ENCODE results near the gene ANXA5.

Gene ANXA5

DNA sequence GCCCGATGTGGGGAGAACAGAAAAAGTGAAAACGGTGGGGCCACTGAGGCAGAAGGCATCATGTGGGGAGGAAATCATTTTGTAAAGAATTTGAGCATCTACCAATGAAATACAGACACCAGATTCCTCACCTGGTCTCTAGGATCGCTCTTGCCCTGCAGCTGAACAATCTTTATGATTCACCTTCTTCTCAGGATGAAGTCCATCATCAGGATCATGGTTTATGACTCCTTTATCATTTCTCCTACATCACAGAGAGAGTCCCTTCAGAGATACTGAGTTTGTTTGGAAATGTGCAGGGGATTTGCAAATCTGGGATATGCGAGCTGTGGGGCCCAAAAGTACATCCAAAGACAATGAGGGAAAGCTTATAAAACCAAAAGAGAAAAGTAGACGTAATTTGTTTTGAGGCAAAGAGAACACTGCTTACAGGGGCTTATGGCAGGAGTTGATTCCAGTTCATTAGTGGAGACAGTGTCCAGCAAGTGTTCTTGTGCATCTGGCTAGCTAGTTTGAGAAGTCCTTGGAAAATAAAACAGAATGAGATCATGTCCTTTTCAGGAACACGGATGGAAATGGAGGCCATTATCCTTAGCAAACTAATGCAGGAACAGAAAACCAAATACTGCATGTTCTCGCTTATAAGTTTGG lies 15.3 kb upstream of the ANXA5 start:
- no peak for DNase-seq (ENCODE audit: low spot score)

- peak; percentile 51 for DNase-seq (ENCODE audit: low spot score)
These were observed 14.7 kb upstream of the ANXA5 start for GRCh38 chr4:121711263-121712000.

- DNase-seq (ENCODE audit: low spot score), result no peak
These were observed 13.1 kb upstream of the ANXA5 start for GRCh38 chr4:121709766-121710405.

GRCh38 chr4:121707344-121707743 lies 10.6 kb upstream of the ANXA5 start:
- no peak for DNase-seq (ENCODE audit: low spot score)

- DNase-seq (ENCODE audit: low spot score), result no peak
These were observed 9.8 kb upstream of the ANXA5 start for GRCh38 chr4:121706595-121707021.

DNA sequence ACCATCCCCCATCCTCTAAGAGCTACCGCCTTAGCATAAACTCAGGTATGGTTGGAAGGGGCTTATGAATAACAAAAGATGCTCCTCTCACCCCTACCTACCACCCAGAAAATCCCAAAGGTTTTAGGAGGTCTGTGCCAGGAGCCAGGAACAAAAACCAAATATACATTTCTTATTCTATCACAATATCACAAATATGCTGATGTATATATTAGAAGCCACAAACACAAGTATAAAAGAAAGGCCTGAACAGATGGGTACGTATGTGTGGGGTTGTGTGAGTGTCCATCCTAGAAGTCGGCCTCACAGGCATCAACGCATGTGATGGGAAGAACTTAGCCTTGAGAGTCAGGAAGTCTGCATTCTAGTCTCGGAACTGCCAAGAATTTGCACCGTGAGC lies 8.7 kb upstream of the ANXA5 start:
- DNase-seq (ENCODE audit: low spot score), result no peak

- DNase-seq (ENCODE audit: low spot score), result no peak
These were observed 5.4 kb upstream of the ANXA5 start for GRCh38 chr4:121702136-121702535.

GRCh38 chr4:121701263-121701662 lies 4.5 kb upstream of the ANXA5 start:
- no peak for DNase-seq (ENCODE audit: low spot score)

GRCh38 chr4:121698236-121698671 lies 1.5 kb upstream of the ANXA5 start:
- no peak for DNase-seq (ENCODE audit: low spot score)

- no peak for DNase-seq (ENCODE audit: low spot score)
These were observed 784 bp upstream of the ANXA5 start for GRCh38 chr4:121697564-121697963.

DNA sequence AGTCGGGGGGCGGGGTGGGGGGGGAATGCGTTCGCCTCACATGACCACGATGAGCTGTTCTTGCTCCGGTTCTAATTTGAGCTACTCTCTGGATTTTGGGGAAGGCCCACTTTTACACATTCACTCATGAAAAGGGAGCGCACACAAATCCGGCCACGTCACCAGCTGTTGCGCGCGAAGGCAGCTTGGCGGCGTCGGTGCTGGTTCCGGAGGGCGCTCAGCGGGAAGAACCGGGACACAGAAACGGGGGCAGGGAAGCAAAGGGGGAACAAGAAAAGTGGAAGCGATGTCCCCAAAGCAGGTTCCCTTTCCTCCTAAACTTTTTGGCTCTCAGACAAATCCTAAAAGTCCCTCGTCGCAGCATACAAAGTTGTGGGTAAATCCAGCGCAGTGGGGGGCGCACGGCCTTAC lies 605 bp downstream of the ANXA5 start:
- DNase-seq (ENCODE audit: low spot score), result peak; percentile 31

DNA sequence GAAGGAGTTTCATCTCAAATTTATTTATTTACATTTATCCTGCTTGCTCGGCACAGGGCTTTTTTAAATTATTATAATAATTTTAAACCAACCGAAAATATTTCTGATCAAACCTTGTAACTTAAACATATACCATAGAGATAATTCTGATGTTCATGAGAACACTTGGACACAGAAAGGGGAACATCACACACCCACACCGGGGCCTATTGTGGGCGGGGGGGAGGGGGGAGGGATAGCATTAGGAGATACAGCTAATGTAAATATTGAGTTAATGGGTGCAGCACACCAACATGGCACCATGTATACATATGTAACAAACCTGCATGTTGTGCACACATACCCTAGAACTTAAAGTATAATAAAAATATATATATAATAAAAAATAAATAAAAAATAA lies 2.9 kb downstream of the ANXA5 start:
- DNase-seq (ENCODE audit: low spot score), result no peak

GRCh38 chr4:121693450-121693849 lies 3.3 kb downstream of the ANXA5 start:
- DNase-seq (ENCODE audit: low spot score), result no peak

DNA sequence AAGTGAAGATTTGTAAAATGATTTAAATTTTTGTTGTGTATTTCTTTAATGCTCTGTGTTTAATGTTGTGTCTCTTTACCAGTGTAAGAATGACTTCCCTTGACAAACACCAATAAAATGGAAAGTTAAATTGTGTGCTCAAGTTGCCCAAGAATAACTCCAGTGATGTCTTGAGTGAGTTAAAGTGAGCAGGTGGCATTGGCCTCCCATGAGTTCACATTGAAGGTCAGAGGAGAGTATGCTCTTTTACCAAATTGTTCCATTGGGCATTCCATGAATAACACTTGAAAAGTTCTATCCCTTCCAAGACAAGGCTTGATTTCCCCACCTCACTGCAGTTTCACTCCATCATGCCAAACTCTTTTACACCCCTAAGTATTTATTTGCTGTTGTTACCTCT lies 4.5 kb downstream of the ANXA5 start:
- DNase-seq (ENCODE audit: low spot score), result no peak

DNA sequence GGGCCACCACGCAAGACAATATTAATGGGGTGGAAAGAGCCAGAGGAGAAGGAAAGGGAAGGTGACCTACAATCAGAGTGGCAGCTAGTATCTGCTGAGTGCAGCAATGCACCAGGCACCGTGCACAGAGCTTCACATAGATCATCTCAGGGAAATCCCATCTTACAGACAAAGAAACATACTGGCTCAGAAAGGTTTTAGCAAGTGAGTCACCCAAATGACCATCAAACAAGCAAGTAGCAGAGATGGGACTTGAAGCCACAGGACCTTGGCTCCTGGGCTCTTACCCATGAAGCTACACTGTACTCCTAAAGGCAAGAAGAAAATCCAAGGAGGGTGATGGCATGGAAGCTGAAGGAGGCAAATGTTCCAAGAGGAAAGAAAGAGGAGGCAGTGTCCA lies 6.8 kb downstream of the ANXA5 start:
- no peak for DNase-seq (ENCODE audit: low spot score)

DNA sequence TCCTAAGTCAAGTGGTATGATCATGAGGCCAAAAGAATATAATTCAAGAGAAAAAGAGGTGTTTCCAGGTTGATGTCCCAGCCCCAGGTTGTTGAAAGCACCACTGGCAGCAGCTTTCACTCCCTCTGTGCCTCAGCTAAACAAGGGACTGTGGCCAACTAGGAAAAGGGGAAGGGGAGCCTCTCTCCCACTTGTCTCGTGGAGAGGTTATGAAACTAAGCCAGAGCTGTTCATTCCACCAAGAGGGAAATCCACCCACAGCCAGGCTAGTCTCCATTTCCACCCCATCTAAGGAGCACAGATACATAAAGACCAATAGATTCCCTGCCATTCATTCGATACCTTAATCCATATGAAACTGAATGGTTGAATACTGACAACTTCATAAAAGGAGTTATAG lies 8.1 kb downstream of the ANXA5 start:
- DNase-seq (ENCODE audit: low spot score), result no peak

GRCh38 chr4:121688261-121688660 lies 8.5 kb downstream of the ANXA5 start:
- DNase-seq (ENCODE audit: low spot score), result no peak

DNA sequence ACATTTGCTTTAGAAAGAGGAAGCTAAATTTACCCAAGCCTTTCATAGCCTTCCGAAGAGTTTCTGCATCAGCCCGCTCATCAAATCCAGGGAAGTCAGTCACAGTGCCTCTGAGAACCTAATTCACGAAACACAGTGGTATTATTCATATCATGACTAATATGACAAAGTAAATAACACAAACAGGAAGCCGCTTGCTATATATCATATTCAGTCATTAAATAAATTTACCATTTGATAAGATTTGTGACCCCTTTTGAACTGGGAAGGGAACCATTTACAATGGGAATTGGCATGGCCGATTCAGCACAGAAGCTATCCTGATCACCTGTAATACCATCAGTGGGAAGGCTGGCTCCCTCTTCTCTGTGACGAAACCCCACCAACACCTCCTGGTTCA lies 10.5 kb downstream of the ANXA5 start:
- no peak for DNase-seq (ENCODE audit: low spot score)

DNA sequence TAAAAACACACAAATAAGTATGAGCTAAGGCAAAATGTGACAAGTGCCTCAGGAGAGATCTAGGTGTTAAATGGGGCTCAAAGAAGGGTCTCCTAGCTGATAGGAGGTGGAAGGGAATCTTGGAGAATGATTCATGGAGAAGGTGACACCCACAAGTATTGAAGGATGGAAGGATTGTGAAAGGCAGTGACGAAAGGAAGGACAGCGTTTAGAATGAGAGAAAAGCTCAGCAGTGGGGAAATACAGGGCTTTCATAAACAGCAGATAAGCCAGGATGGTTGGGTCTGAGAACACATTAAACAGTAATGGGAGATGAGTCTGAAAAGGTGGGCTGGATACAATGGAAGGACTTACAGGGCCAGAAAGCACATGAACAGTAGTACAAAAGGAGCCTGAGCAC lies 11.5 kb downstream of the ANXA5 start:
- no peak for DNase-seq (ENCODE audit: low spot score)

- no peak for DNase-seq (ENCODE audit: low spot score)
These were observed 12.2 kb downstream of the ANXA5 start for GRCh38 chr4:121684561-121684960.

- no peak for DNase-seq (ENCODE audit: low spot score)
These were observed 12.8 kb downstream of the ANXA5 start for GRCh38 chr4:121684016-121684415.

- DNase-seq (ENCODE audit: low spot score), result no peak
These were observed 16.2 kb downstream of the ANXA5 start for GRCh38 chr4:121680571-121680970.

GRCh38 chr4:121679951-121680350 lies 16.8 kb downstream of the ANXA5 start:
- no peak for DNase-seq (ENCODE audit: low spot score)

Data from cerebellar cortex (tissue), 1 donor.